Osteoblast (primary cell): ENCODE data around the gene PRMT5. TPM values are rescaled to one million over a fixed set of nuclear protein-coding genes. Genes with fewer than 3 reads are reported as not detected.

Experiments
- DNase-seq: peaks from one replicate; pipeline ENCODE4 v3.0.0; 2011; ENCODE audit warnings: low spot score, mixed read lengths; ENCODE audit not compliant: insufficient read length; ENCODE audit errors: missing footprints
- H2AFZ ChIP-seq: 2 replicates; pipeline ENCODE4 v1.6.0; 2011; ENCODE audit warnings: mild to moderate bottlenecking, low read length
- H3K27ac ChIP-seq: 2 replicates; pipeline ENCODE4 v1.5.1; 2011; ENCODE audit warnings: mild to moderate bottlenecking, low read depth, low read length, moderate library complexity
- H3K27me3 ChIP-seq: 2 replicates; pipeline ENCODE4 v1.6.0; 2012; ENCODE audit warnings: mild to moderate bottlenecking, control low read depth, inconsistent platforms, low read length, moderate library complexity; ENCODE audit not compliant: insufficient read depth
- H3K36me3 ChIP-seq: 2 replicates; pipeline ENCODE4 v1.5.1; 2011; ENCODE audit warnings: mild to moderate bottlenecking, low read length, control low read depth, moderate library complexity; ENCODE audit not compliant: insufficient read depth
- H3K4me1 ChIP-seq: 2 replicates; pipeline ENCODE4 v1.5.1; 2011; ENCODE audit warnings: mild to moderate bottlenecking, low read length, control low read depth, moderate library complexity; ENCODE audit not compliant: insufficient read depth
- H3K4me2 ChIP-seq: 2 replicates; pipeline ENCODE4 v1.6.0; 2011; ENCODE audit warnings: mild to moderate bottlenecking, low read length; ENCODE audit not compliant: insufficient read depth
- H3K4me3 ChIP-seq: fragments of 200-600 bp; sonication (generic); 3 replicates; pipeline ENCODE4 v1.5.1; 2012; ENCODE audit warnings: mild to moderate bottlenecking, low read length, inconsistent platforms; ENCODE audit not compliant: insufficient read depth
- H3K79me2 ChIP-seq: 2 replicates; pipeline ENCODE4 v1.6.0; 2012; ENCODE audit warnings: mild to moderate bottlenecking, low read length, control low read depth, inconsistent platforms; ENCODE audit not compliant: insufficient read depth
- H3K9me3 ChIP-seq: 2 replicates; pipeline ENCODE4 v1.5.1; 2011; ENCODE audit warnings: low read depth, low read length, control low read depth
- H4K20me1 ChIP-seq: 2 replicates; pipeline ENCODE4 v1.6.0; 2012; ENCODE audit warnings: mild to moderate bottlenecking, low read length, control low read depth; ENCODE audit not compliant: insufficient read depth
- total RNA-seq: library from RNA; depleted of rRNA; stranded (reverse); fragments of >200 nt; gene quantifications from 2 replicates; pipeline ENCODE4 v1.2.3, GENCODE V29; 2012
- TF ChIP-seq, protein P1 (sequence below): IDR thresholded peaks from 2 replicates; pipeline ENCODE4 v1.5.1; 2011; ENCODE audit warnings: mild to moderate bottlenecking, low read depth, low read length, moderate library complexity; ENCODE audit errors: extremely low read depth

The PRMT5 gene
- total RNA-seq, 1 donor = 49.2 TPM

GRCh38 chr14:22897357-22897756 is 31.8 kb downstream of the PRMT5 start:
- no peak overlapping the region for H3K4me3 ChIP-seq
- H3K79me2 ChIP-seq = no peaks in the 10 kb centered on the region
- H3K27me3 ChIP-seq = no peaks in the 10 kb centered on the region
- peaks cover 17% of the 10 kb centered on the region for H3K36me3 ChIP-seq
- H2AFZ ChIP-seq = no peak overlapping the region
- DNase-seq = peak; percentile 21
- peaks cover 24% of the 10 kb centered on the region for H3K4me1 ChIP-seq
- H3K4me2 ChIP-seq = no peak overlapping the region
- no peaks in the 10 kb centered on the region for H4K20me1 ChIP-seq
- H3K27ac ChIP-seq = peak overlapping the region; percentile 59
- H3K9me3 ChIP-seq = no peaks in the 10 kb centered on the region
- TF ChIP-seq, protein P1, sequence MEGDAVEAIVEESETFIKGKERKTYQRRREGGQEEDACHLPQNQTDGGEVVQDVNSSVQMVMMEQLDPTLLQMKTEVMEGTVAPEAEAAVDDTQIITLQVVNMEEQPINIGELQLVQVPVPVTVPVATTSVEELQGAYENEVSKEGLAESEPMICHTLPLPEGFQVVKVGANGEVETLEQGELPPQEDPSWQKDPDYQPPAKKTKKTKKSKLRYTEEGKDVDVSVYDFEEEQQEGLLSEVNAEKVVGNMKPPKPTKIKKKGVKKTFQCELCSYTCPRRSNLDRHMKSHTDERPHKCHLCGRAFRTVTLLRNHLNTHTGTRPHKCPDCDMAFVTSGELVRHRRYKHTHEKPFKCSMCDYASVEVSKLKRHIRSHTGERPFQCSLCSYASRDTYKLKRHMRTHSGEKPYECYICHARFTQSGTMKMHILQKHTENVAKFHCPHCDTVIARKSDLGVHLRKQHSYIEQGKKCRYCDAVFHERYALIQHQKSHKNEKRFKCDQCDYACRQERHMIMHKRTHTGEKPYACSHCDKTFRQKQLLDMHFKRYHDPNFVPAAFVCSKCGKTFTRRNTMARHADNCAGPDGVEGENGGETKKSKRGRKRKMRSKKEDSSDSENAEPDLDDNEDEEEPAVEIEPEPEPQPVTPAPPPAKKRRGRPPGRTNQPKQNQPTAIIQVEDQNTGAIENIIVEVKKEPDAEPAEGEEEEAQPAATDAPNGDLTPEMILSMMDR = no peak

- Histone ChIP-seq H3K4me3 (no peak overlapping the region), H4K20me1 (no peaks in the 10 kb centered on the region), H3K27me3 (no peaks in the 10 kb centered on the region), H3K27ac (no peak overlapping the region), H3K79me2 (no peaks in the 10 kb centered on the region), H2AFZ (no peak overlapping the region), H3K9me3 (no peaks in the 10 kb centered on the region), H3K4me2 (no peak overlapping the region), H3K4me1 (peaks cover 24% of the 10 kb centered on the region), H3K36me3 (peaks cover 11% of the 10 kb centered on the region)
- TF ChIP-seq, protein P1 = no peak
- DNase-seq = peak; percentile 6
These were observed 32.4 kb downstream of the PRMT5 start for GRCh38 chr14:22896760-22897159.

GRCh38 chr14:22896356-22896755 is 32.8 kb downstream of the PRMT5 start:
- H2AFZ ChIP-seq = no peak overlapping the region
- no peak for DNase-seq
- TF ChIP-seq, protein P1 = no peak
- peaks cover 7% of the 10 kb centered on the region for H3K36me3 ChIP-seq
- no peak overlapping the region for H3K4me3 ChIP-seq
- H3K79me2 ChIP-seq = no peaks in the 10 kb centered on the region
- H3K4me1 ChIP-seq = peaks cover 24% of the 10 kb centered on the region
- H3K9me3 ChIP-seq = no peaks in the 10 kb centered on the region
- H3K27ac ChIP-seq = no peak overlapping the region
- no peaks in the 10 kb centered on the region for H3K27me3 ChIP-seq
- H4K20me1 ChIP-seq = no peaks in the 10 kb centered on the region
- H3K4me2 ChIP-seq = no peak overlapping the region

- H3K27ac ChIP-seq = no peak overlapping the region
- H3K4me1 ChIP-seq = peaks cover 24% of the 10 kb centered on the region
- no peak overlapping the region for H2AFZ ChIP-seq
- H3K27me3 ChIP-seq = no peaks in the 10 kb centered on the region
- no peaks in the 10 kb centered on the region for H3K9me3 ChIP-seq
- no peaks in the 10 kb centered on the region for H3K36me3 ChIP-seq
- no peaks in the 10 kb centered on the region for H3K79me2 ChIP-seq
- TF ChIP-seq, protein P1 = no peak
- H4K20me1 ChIP-seq = no peaks in the 10 kb centered on the region
- H3K4me3 ChIP-seq = no peak overlapping the region
- DNase-seq = no peak
- no peak overlapping the region for H3K4me2 ChIP-seq
These were observed 33.8 kb downstream of the PRMT5 start for GRCh38 chr14:22895402-22895801.
